ENCODE results near the gene ARL6.

ARL6 gene

DNA sequence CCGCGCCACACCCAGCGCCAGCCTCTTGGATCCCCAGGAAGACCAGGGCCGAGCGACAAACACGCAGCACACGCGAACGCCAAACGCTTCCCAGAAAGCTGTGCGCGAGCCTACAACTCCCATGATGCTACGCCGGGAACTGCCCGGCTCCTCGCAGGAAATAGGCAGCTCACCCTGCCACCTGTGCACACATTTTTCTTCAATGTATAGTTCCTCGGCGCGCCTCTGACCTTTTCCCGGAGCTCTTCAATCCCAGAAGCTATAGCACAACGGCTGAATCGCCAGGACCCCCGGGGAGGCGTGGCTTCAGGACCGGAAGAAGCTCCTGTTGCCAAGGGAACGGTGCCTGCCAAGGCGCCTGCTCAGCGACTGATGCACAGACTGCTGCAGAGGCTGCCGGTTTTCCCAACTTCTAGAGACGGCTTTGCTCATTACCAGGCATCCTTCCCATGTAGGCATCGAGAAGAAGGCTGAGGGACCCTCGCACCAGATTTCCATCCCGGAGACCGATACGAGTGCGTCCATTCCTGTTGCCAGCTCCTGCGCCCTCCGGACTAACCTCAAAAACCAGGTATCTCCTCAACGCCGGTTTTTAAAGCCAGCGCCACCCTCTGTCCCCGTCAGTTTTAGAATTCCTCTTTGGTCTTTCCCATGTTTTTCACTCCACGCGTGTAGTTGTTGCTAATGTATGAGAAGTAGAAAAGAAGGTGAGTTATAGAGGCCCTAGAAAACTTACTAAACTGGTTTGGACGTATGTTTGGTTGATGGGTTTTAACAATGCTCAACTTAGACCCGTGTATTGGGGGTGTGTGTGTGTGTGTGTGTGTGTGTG is at the start of gene ARL6:
ARL6 (plus strand) TSS at position 352 of the 832 bp plus-strand sequence. CDS start 3,350 bp downstream, outside the sequence.
- peak; percentile 40 to 61 for DNase-seq (ENCODE audit: low read depth in 2 of 2)

DNA sequence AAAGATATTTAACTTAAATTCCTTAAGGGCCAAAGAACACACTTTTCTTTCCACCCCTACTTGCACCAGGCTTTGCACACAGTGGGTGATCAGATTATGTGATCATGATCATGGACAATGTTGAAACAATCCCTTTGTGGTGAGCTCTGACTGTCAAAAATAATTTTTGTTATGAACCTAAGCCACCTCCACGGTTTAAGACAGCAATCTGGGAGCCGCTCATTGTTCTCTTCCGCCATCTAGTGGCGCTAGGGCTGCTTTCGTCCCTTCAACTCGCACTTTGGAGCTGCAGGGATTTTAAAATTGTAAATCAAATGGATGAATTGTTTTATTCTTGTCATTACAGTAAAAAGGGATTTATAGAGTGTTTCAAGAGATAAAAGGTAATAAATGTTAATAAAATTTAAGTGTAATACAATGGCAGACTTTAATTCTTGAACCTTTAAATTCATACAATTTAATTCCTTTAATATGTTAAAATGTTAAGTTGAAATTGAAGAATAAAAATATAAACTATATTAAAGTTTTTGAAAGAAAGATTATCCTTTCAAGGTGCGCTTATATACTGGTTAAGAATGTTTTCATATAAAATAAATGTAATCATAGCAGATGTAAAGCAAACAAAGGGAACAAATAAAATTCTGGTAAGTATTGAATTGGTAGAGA is 45.3 kb upstream of the ARL6 start:
- DNase-seq (ENCODE audit: low read depth in 2 of 2), result peak; percentile 31 to 36

DNA sequence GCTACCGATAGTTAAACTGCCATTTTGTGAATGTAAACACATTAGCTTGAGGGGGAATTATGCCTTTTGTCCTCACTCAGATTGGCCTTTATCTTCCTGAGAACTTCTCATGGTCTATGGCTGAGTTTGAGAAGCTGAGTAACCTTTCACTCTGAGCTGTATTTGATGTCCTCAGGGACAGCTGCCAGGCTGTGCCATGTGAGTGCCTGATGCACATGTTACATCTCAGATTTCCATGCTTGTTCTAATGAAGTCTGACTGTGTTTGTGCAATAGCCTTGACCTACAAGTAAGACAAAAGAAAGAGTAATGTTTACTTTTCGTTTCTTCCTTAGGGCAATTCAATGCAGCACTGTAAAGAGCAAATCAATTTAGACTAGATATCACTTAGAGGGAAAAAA is 44.1 kb upstream of the ARL6 start:
- DNase-seq (ENCODE audit: low read depth in 2 of 2), result no peak

GRCh38 chr3:97721446-97721845 is 43.1 kb upstream of the ARL6 start:
- DNase-seq (ENCODE audit: low read depth in 2 of 2), result no peak

- DNase-seq (ENCODE audit: low read depth in 2 of 2), result no peak
Measured at GRCh38 chr3:97736928-97737327, 27.6 kb upstream of the ARL6 start.

GRCh38 chr3:97738761-97739160 is 25.8 kb upstream of the ARL6 start:
- no peak for DNase-seq (ENCODE audit: low read depth in 2 of 2)

GRCh38 chr3:97742036-97742435 is 22.5 kb upstream of the ARL6 start:
- DNase-seq (ENCODE audit: low read depth in 2 of 2), result no peak

DNA sequence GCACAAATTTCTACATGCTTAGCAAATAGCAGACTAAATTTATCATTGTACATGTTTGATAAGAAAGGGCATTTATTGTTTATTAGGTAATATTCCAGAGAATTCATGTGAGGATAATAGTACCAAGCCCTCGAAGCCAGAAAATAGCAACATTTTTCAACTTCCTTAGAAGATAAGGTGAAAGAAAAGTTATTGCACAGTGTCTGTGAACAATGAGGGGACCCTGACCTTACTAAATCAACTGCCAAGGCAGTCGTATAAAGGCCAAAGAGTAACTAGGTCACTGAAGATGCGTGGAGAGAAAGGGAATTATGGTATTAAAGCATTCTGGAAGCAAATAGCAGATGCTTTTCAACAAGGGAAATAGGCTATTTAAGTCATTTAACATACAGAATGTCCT is 20.3 kb upstream of the ARL6 start:
- no peak for DNase-seq (ENCODE audit: low read depth in 2 of 2)

GRCh38 chr3:97763586-97764406 is 762 bp upstream of the ARL6 start:
- DNase-seq (ENCODE audit: low read depth in 2 of 2), result no peak

- no peak for DNase-seq (ENCODE audit: low read depth in 2 of 2)
Measured at GRCh38 chr3:97765336-97765735, 778 bp downstream of the ARL6 start.

DNA sequence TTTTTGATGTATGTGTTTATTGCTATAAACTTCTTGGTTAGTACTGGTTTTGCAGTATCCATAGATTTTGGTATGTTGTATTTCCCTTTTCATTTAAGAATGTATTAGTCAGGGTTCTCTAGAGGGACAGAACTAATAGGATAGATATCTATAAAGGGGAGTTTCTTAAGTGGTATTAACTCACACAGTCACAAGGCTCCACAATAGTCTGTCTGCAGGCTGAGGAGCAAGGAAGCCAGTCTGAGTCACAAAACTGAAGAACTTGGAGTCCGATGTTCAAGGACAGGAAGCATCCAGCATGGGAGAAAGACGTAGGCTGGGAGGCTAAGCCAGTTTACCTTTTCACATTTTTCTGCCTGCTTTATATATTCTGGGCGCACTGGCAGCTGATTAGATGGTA is 8.4 kb downstream of the ARL6 start:
- DNase-seq (ENCODE audit: low read depth in 2 of 2), result no peak

GRCh38 chr3:97778152-97778551 is 13.6 kb downstream of the ARL6 start:
- DNase-seq (ENCODE audit: low read depth in 2 of 2), result no peak

- DNase-seq (ENCODE audit: low read depth in 2 of 2), result no peak
Measured at GRCh38 chr3:97793420-97794019, 29.0 kb downstream of the ARL6 start.

- no peak for DNase-seq (ENCODE audit: low read depth in 2 of 2)
Measured at GRCh38 chr3:97795951-97796350, 31.4 kb downstream of the ARL6 start.

DNA sequence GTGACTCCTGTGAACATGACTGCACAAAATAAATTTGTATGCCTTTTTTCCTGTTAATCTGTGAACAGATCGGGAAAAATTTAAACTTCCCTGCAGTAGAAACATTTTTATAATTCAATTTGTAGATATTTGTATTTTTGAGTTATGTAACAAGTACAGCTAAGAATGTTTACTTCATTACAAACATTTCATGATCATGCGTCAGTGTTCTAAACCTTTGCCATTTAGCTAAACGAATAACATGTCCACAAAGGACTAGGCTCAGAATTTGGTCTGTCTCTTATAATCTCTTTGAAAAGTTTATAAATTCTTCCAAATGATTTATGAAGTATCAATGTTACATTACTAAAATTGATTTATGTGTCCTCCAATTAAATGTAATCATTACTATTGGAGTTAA is 39.9 kb downstream of the ARL6 start:
- DNase-seq (ENCODE audit: low read depth in 2 of 2), result no peak

DNA sequence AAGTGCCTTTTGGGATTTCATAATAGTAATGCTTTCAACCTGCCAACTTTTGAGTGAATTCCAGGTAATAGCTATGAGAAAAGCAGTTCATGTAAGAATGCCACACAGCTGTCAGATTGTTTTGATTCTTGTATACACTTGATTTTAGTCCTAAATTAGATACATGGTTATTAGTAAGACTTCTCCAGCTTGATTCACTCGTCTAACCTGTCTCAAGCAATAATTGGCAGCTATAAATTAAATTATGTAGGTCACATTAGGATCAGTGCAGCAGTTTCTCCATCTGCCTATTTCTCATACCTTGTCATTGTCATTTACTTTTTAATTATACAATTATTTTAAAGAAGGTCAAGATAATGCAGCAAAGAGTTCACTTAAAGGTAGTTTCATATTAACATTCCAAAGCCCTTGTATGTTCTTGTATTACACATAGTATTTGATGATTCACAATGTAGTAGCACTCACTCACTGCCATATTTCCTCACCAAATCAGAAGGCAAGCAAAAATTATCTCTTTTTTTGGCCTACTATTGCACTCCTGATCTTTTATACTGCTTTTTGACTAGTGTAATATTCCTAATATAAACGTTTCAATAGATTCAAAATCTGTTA is 46.3 kb downstream of the ARL6 start:
- no peak for DNase-seq (ENCODE audit: low read depth in 2 of 2)

GRCh38 chr3:97815149-97815917 is 50.8 kb downstream of the ARL6 start:
- DNase-seq (ENCODE audit: low read depth in 2 of 2), result peak in 1 of 2 donors; percentile 19

DNA sequence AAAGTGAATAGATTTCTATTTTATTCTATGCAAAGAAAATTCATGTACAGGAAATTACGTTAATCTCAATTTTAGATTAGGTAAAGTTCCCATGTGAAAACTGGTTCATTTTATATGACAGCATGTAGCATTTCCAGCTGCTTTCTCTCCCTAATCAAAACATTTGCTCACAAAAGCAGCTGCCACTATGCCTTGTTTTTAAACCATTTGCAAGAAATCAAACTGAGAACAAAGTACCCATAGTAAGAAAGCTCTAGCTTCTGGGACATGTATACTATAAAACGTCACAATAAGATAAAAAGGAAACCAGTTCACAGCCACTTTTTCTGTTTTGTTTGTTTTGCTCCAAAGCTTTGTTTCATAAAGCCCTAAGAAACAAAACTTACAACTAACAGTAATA is 52.3 kb downstream of the ARL6 start:
- DNase-seq (ENCODE audit: low read depth in 2 of 2), result no peak

- no peak for DNase-seq (ENCODE audit: low read depth in 2 of 2)
Measured at GRCh38 chr3:97817965-97818364, 53.4 kb downstream of the ARL6 start.

GRCh38 chr3:97820780-97821179 is 56.2 kb downstream of the ARL6 start:
- DNase-seq (ENCODE audit: low read depth in 2 of 2), result no peak

- peak in 1 of 2 donors; percentile 24 for DNase-seq (ENCODE audit: low read depth in 2 of 2)
Measured at GRCh38 chr3:97821287-97821773, 56.8 kb downstream of the ARL6 start.
